ENCODE measurements around the gene ARHGEF7.

The ARHGEF7 gene

DNA sequence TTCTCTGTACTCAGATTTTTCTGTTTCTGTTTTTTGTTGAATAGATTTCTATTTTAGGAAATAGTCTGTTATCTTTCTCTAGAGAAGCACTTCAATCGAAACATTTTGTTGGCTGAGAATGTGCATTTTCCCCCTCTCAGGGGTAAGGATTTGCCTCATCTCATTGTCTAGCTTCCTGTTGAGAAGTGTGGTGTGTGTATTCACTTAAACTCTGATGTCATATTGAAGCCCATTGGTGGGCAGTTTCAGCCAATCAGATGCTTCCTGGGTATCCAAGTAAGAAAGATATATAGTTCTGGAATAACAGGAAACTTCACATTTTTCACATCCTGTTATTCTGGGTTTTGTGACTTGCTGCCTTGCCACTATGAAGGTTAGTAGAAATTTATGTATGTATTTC lies 87.6 kb downstream of the ARHGEF7 start:
- Histone ChIP-seq H3K4me3 (ENCODE audit: low read depth, low read length) (no peak overlapping the region), H3K27me3 (ENCODE audit: insufficient read depth, low read depth, severe bottlenecking) (no peaks in the 10 kb centered on the region), H3K9me3 (ENCODE audit: severe bottlenecking) (peaks cover 3% of the 10 kb centered on the region), H3K27ac (no peak overlapping the region), H3K36me3 (peaks cover 10% of the 10 kb centered on the region)
- DNase-seq, result no peak
- TF ChIP-seq, protein P1, sequence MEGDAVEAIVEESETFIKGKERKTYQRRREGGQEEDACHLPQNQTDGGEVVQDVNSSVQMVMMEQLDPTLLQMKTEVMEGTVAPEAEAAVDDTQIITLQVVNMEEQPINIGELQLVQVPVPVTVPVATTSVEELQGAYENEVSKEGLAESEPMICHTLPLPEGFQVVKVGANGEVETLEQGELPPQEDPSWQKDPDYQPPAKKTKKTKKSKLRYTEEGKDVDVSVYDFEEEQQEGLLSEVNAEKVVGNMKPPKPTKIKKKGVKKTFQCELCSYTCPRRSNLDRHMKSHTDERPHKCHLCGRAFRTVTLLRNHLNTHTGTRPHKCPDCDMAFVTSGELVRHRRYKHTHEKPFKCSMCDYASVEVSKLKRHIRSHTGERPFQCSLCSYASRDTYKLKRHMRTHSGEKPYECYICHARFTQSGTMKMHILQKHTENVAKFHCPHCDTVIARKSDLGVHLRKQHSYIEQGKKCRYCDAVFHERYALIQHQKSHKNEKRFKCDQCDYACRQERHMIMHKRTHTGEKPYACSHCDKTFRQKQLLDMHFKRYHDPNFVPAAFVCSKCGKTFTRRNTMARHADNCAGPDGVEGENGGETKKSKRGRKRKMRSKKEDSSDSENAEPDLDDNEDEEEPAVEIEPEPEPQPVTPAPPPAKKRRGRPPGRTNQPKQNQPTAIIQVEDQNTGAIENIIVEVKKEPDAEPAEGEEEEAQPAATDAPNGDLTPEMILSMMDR (IDR thresholded peaks at IDR 0.05; ENCODE audit: low read depth, low read length), result no peak

DNA sequence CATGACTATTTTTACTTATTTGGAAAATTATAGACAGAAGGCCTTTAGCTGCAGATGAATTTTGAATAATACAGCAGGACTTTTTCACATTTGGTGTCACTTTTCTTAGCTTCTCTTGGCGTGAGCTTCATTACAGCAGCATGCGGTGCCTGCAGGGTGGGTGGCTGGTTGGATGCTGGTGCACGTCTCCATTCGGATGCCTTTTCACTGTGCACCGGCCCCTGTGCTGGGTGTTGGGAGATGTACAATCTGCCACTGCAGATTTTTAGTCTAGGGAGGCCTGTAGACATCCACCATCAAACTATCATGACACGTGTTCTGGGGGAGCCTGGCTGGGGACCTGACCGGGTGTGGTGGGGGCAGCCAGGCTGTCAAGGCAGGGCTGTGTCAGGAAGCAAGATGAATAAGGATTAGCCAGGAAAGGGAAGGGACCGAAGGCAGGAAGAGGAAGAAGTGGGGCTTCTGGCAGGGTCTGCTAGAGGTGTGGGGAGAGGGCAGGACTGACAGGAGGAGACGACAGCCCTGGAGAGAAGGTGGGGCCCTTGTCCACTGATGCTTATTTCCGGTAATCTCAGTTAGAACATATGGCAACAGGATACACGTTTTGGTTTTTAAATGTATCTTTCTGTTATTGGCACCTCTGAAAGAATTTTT lies 88.8 kb downstream of the ARHGEF7 start:
- no peaks in the 10 kb centered on the region for H3K27me3 ChIP-seq (ENCODE audit: insufficient read depth, low read depth, severe bottlenecking)
- no peaks in the 10 kb centered on the region for H3K9me3 ChIP-seq (ENCODE audit: severe bottlenecking)
- no peak overlapping the region for H3K27ac ChIP-seq
- H3K4me3 ChIP-seq (ENCODE audit: low read depth, low read length), result no peak overlapping the region
- no peak for DNase-seq
- TF ChIP-seq, protein P1 (IDR thresholded peaks at IDR 0.05; ENCODE audit: low read depth, low read length), result no peak
- H3K36me3 ChIP-seq, result peaks cover 16% of the 10 kb centered on the region

DNA sequence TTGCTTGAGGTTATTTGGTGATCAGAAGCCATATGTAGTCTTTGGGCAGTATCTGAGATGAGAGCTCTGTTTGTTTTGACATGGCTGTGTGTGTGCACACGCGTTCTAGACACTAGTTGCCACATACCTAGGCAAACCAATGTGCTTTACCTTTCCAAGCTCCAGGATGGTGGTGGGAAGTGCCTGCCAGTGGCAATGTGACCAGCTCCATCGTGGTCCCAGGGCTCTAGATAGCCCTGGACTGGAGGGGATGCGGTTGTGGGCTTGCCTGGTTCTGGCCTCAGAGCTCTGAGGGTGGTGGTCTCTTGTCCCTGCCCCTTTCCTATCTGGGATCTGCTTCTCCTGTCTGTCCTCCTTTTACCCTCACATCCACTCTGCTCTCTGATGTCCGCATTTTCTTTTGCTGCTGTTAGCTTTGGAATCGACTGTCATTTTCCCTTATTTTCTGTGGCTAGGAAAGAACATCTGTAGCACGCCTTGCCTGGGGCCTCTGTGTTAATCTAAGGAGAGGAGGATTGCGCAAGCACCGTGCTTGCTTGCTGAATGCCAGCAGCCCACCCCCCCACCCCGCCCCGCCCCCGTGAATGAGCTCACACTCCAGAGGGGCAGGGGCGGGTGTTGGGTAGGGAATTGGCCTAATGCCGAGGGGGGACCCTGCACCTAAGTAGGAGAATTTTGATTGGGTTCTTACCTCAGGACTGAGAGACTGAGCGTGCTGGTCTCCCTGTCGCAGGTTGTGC lies 89.5 kb downstream of the ARHGEF7 start:
- Histone ChIP-seq H3K9me3 (ENCODE audit: severe bottlenecking) (no peaks in the 10 kb centered on the region), H3K36me3 (peaks cover 16% of the 10 kb centered on the region), H3K4me3 (ENCODE audit: low read depth, low read length) (no peak overlapping the region), H3K27me3 (ENCODE audit: insufficient read depth, low read depth, severe bottlenecking) (no peaks in the 10 kb centered on the region), H3K27ac (no peak overlapping the region)
- TF ChIP-seq, protein P1 (IDR thresholded peaks at IDR 0.05; ENCODE audit: low read depth, low read length), result no peak
- no peak for DNase-seq

DNA sequence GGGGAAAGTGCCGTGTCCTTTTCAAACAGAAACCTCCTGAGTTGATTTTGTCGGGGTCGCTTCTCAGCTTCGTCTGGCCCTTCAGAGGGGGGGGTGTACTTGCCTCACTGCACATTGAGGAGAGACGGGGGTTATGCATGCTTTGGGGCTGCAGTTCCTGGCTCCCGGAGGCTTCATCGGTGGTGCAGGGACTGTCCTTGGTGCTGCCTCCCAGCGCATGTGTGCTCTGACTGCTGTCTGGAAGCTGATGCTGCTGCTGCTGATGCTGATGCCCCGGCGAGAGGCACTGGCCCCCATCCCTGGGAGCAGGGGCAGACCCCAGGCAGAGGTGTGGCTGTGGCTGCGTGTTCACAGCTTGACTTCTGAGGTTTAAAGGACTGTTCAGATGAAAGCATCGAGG lies 91.0 kb downstream of the ARHGEF7 start:
- Histone ChIP-seq H3K27me3 (ENCODE audit: insufficient read depth, low read depth, severe bottlenecking) (no peaks in the 10 kb centered on the region), H3K9me3 (ENCODE audit: severe bottlenecking) (no peaks in the 10 kb centered on the region), H3K27ac (no peak overlapping the region), H3K36me3 (peaks cover 16% of the 10 kb centered on the region), H3K4me3 (ENCODE audit: low read depth, low read length) (no peak overlapping the region)
- TF ChIP-seq, protein P1 (IDR thresholded peaks at IDR 0.05; ENCODE audit: low read depth, low read length), result no peak
- DNase-seq, result no peak

DNA sequence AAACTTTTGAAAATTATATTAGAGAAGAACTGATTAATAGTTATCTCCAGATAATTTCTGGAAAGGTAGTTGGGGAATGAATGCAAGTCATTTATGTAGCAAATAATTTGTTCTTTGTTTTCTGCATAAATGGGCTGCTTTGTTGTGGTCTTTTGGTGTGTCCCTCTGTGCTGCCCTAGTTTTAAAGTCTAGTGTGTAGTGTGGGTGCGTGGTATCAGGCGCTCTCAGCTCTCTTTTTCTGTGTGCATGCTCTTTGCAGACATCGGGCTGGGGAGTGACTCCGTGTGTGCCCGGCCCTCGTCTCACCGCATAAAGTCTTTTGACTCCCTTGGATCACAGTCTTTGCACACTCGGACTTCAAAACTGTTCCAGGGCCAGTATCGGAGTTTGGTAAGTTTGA lies 94.5 kb downstream of the ARHGEF7 start:
- Histone ChIP-seq H3K27me3 (ENCODE audit: insufficient read depth, low read depth, severe bottlenecking) (no peaks in the 10 kb centered on the region), H3K9me3 (ENCODE audit: severe bottlenecking) (no peaks in the 10 kb centered on the region), H3K36me3 (peaks cover 16% of the 10 kb centered on the region), H3K27ac (no peak overlapping the region), H3K4me3 (ENCODE audit: low read depth, low read length) (no peak overlapping the region)
- DNase-seq, result no peak
- TF ChIP-seq, protein P1 (IDR thresholded peaks at IDR 0.05; ENCODE audit: low read depth, low read length), result no peak

All from WERI-Rb-1 (cell line).